Upper lobe of left lung (tissue), 6 donors: ENCODE results near the gene COL23A1. TPM values are rescaled to one million over a fixed set of nuclear protein-coding genes. Genes with fewer than 3 reads are reported as not detected.

Experiments used
- ATAC-seq, 2 donors: fragments of 200-7000 bp; cut with Tn5 transposase; one replicate each; pipeline ENCODE4 v1.9.1; 2022; ENCODE audit warnings: mild to moderate bottlenecking in 2 of 2, moderate library complexity in 2 of 2; ENCODE audit not compliant: low FRiP score in 2 of 2
- DNase-seq, 2 donors: peaks; one replicate each; pipeline ENCODE4 v3.0.0-alpha.2; 2019 to 2020
- H3K27ac ChIP-seq, 4 donors: fragments of 200-600 bp; sonication (generic); one replicate each; pipeline ENCODE4 v1.5.1; 2016 to 2019
- H3K27me3 ChIP-seq, 4 donors: fragments of 200-600 bp; sonication (generic); one replicate each; pipeline ENCODE4 v1.5.1; 2017 to 2019
- H3K36me3 ChIP-seq, 4 donors: fragments of 200-600 bp; sonication (generic); one replicate each; pipeline ENCODE4 v1.5.1; 2016 to 2019
- H3K4me1 ChIP-seq, 4 donors: fragments of 200-600 bp; sonication (generic); one replicate each; pipeline ENCODE4 v1.5.1; 2018 to 2019
- H3K4me3 ChIP-seq, 4 donors: fragments of 200-600 bp; sonication (generic); one replicate each; pipeline ENCODE4 v1.5.1; 2017 to 2019; ENCODE audit warnings: mild to moderate bottlenecking in 2 of 4, moderate library complexity in 1 of 4
- H3K9me3 ChIP-seq, 4 donors: fragments of 200-600 bp; sonication (generic); one replicate each; pipeline ENCODE4 v1.5.1; 2018 to 2019
- EP300 ChIP-seq, 4 donors: sonication (generic); formaldehyde crosslinking; IDR thresholded peaks; one replicate each; pipeline ENCODE4 v1.5.1; 2017; ENCODE audit warnings: antibody characterized with exemption in 4 of 4, control low read depth in 2 of 4
- POLR2A ChIP-seq, 4 donors: fragments of 450-650 bp; IDR thresholded peaks; one replicate each; pipeline ENCODE4 v1.5.1; 2016 to 2017; ENCODE audit warnings: antibody characterized with exemption in 4 of 4, mild to moderate bottlenecking in 2 of 4
- POLR2AphosphoS5 ChIP-seq, 2 donors: sonication (generic); formaldehyde crosslinking; IDR thresholded peaks; one replicate each; pipeline ENCODE4 v1.5.1; 2017; ENCODE audit warnings: antibody characterized with exemption in 2 of 2
- WGBS, 2 donors: methylation state at CpG; one replicate each; pipeline ENCODE4 v1.1.5; 2017 to 2018; 5-methylcytosine and 5-hydroxymethylcytosine counted together
- total RNA-seq, 6 donors: library from RNA; depleted of rRNA in 4 of 6; stranded (reverse); fragments of >200 nt in 4 of 6; gene quantifications; one replicate each; pipeline versions ENCODE4 v1.1.0 to v1.2.1, GENCODE V29; 2016 to 2021
- TF ChIP-seq, protein P1 (sequence below), 6 experiments: fragments of 450-650 bp in 4 of 6; fragments of 200-600 bp in 2 of 6; sonication (generic) in 2 of 6; IDR thresholded peaks; one replicate each; pipeline ENCODE4 v1.5.1; 2016 to 2019; ENCODE audit warnings: antibody characterized with exemption in 6 of 6
- donor health status: DM: no; HTN: no; CAD: no; lungs with moderate emphysema.
- donor health status: DM: no; HTN: yes; CAD: no; lungs with severe emphysema.

The COL23A1 gene
- total RNA-seq, 6 donors from 2014 or later = 0.61 to 3.1 (median 1.5) TPM

DNA sequence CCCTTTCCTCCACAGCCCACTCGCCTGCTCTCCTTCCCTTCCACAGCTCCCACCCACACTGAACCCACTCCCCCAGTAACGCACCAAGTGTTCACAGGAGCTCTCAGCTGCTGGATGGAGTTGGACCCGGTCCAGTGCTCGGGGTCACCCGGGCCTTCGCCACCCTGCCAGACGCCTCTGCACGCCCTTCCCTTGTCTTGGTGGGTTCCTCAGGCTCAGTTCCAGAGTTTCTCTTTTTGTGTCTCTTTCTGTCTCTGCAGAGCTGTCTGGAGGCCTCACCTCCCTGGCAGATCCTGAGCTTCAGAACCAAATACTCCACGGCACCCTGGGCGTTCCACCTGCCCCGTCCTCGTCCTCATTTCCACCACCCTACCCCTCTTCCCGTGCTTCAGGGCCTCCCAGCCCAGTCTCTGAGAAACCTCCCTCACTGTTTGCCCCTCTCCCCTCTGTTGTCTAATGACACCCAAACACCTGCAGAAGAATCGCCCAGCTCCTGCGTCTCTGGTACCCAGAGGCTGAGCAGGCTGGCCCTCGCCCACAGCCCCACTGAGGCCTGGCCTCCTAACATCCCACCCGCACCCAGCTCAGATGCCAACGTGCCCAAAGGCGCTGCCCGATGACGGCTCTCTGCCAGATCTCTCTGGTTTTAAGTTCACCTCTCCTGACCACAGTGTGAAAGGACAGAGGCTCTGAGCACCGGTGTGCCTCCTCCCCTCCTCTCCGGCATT lies 74.3 kb downstream of the COL23A1 start:
- H3K36me3 ChIP-seq = no peaks in the 10 kb centered on the region
- DNase-seq = peak in 1 of 2 donors; percentile 69

DNA sequence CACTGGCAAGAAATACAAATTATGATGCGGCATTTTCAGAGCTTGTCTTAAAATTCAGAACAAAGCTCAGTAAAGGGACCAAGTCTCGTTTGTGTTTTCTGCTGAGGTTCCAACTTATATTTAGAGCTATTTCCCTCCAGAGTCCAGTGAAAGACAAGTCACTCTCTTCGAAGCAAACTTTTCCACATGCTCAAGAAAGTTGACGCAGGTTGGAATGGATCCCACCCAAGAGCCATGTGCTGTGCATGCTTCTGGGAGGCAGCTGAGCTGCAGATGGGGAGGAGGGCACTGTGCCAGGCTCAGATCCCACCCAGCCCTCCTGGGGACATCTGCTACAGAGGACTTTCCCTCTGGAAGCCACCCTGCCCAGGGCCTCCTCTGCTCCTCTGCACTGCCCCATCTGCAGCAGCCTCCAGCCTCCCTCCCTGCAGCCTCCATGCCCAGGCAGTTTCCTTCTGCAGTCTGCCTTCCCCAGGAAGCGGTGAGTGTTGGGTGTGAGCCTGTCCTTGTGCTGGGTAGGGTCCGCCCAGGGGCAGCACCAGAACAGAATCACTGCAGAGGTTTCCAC lies 75.3 kb downstream of the COL23A1 start:
- H3K4me1 ChIP-seq = no peaks in the 10 kb centered on the region
- TF ChIP-seq, protein P1, sequence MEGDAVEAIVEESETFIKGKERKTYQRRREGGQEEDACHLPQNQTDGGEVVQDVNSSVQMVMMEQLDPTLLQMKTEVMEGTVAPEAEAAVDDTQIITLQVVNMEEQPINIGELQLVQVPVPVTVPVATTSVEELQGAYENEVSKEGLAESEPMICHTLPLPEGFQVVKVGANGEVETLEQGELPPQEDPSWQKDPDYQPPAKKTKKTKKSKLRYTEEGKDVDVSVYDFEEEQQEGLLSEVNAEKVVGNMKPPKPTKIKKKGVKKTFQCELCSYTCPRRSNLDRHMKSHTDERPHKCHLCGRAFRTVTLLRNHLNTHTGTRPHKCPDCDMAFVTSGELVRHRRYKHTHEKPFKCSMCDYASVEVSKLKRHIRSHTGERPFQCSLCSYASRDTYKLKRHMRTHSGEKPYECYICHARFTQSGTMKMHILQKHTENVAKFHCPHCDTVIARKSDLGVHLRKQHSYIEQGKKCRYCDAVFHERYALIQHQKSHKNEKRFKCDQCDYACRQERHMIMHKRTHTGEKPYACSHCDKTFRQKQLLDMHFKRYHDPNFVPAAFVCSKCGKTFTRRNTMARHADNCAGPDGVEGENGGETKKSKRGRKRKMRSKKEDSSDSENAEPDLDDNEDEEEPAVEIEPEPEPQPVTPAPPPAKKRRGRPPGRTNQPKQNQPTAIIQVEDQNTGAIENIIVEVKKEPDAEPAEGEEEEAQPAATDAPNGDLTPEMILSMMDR (IDR thresholded peaks at IDR 0.05) = no peak
- TF ChIP-seq EP300 (IDR thresholded peaks at IDR 0.05) (no peak), POLR2A (IDR thresholded peaks at IDR 0.05) (no peak), POLR2AphosphoS5 (IDR thresholded peaks at IDR 0.05) (no peak)
- no peak overlapping the region for H3K4me3 ChIP-seq
- no peaks in the 10 kb centered on the region for H3K27me3 ChIP-seq
- 91% methylated on average over 6 of the region's 6 CpGs for WGBS, 2 donors
- H3K9me3 ChIP-seq = peaks cover 0 to 8% (median 3%) of the 10 kb centered on the region in 4 donors
- H3K36me3 ChIP-seq = no peaks in the 10 kb centered on the region
- no peak for DNase-seq
- no peak overlapping the region for H3K27ac ChIP-seq
- no peak for ATAC-seq

More for the DNA sequence above, 74.3 kb downstream of the COL23A1 start:
- H3K27ac ChIP-seq = no peak overlapping the region
- no peak overlapping the region for H3K4me3 ChIP-seq
- no peaks in the 10 kb centered on the region for H3K4me1 ChIP-seq
- TF ChIP-seq POLR2A (IDR thresholded peaks at IDR 0.05) = no peak
- ATAC-seq = peak in 1 of 2 donors; percentile 29
- 84 to 87% methylated on average over 23 of the region's 23 CpGs for WGBS, 2 donors
- H3K27me3 ChIP-seq = no peaks in the 10 kb centered on the region
- peaks cover 0 to 8% (median 3%) of the 10 kb centered on the region in 4 donors for H3K9me3 ChIP-seq

GRCh38 chr5:178511172-178511571 lies 79.0 kb downstream of the COL23A1 start:
- Histone ChIP-seq H3K36me3 (no peaks in the 10 kb centered on the region), H3K4me1 (no peaks in the 10 kb centered on the region), H3K4me3 (no peak overlapping the region), H3K9me3 (peaks cover 0 to 8% (median 3%) of the 10 kb centered on the region in 4 donors), H3K27ac (no peak overlapping the region), H3K27me3 (no peaks in the 10 kb centered on the region)
- ATAC-seq (no peak), DNase-seq (no peak)
- TF ChIP-seq, protein P1 (IDR thresholded peaks at IDR 0.05) = no peak
- WGBS, 2 donors = 72 to 73% methylated on average over 3 of the region's 3 CpGs

- ATAC-seq (no peak), DNase-seq (no peak)
- Histone ChIP-seq H3K4me3 (no peak overlapping the region), H3K4me1 (no peaks in the 10 kb centered on the region), H3K36me3 (no peaks in the 10 kb centered on the region), H3K9me3 (peaks cover 0 to 8% (median 3%) of the 10 kb centered on the region in 4 donors), H3K27me3 (no peaks in the 10 kb centered on the region), H3K27ac (no peak overlapping the region)
- WGBS, 2 donors = 79 to 84% methylated on average over 14 to 15 of the region's 15 CpGs
- TF ChIP-seq EP300 (IDR thresholded peaks at IDR 0.05) = no peak
- TF ChIP-seq, protein P1 (IDR thresholded peaks at IDR 0.05) = no peak
- TF ChIP-seq POLR2AphosphoS5 (IDR thresholded peaks at IDR 0.05) = no peak
- no peak for TF ChIP-seq POLR2A (IDR thresholded peaks at IDR 0.05)
These were observed 80.6 kb downstream of the COL23A1 start for GRCh38 chr5:178509491-178510057.

DNA sequence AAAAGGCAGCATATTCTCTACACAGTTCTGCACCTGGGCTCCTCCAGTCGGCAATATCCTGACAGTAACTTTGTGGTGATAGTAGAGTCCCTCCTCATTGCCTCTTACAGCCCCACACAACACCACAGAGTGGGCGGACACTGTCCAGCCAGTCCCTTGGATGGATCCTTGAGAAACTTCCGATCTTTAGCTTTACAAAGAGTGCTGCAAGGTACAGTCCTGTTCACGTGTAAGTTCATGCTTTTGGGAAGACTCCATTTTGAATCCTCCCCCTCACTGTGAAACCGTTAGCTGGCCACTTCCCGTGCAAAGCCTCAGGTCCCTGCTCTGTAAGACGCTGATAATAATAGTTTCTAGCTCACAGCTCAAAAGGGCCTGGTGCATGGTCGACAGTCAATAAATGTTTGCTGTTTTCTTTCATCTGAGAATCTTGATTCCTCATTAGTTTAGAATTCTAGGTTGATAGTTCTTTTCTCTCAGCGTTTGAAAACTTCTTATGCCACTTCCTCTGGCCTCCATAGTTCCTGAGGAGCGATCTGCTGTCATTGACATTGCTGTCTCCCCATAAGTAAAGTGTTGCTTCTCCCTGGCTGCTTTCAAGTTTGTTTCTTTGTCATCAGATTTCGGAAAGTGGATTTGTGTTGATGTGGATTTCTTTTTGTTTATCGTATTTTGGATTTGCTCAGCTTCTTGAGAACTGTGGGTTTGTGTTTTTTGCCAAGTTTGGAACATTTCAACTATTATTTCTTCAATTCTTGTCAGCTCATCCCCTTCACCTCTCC lies 82.9 kb downstream of the COL23A1 start:
- no peaks in the 10 kb centered on the region for H3K4me1 ChIP-seq
- no peak overlapping the region for H3K27ac ChIP-seq
- no peaks in the 10 kb centered on the region for H3K9me3 ChIP-seq
- H3K36me3 ChIP-seq = no peaks in the 10 kb centered on the region
- TF ChIP-seq, protein P1 (IDR thresholded peaks at IDR 0.05) = no peak
- TF ChIP-seq POLR2AphosphoS5 (IDR thresholded peaks at IDR 0.05) = no peak
- TF ChIP-seq POLR2A (IDR thresholded peaks at IDR 0.05) = no peak
- no peak for TF ChIP-seq EP300 (IDR thresholded peaks at IDR 0.05)
- no peak overlapping the region for H3K4me3 ChIP-seq
- no peak for DNase-seq
- no peaks in the 10 kb centered on the region for H3K27me3 ChIP-seq
- 87 to 94% methylated on average over 12 of the region's 12 CpGs for WGBS, 2 donors
- no peak for ATAC-seq
